Psoas muscle (tissue), 8 donors: ENCODE data around the gene DNAJB2. TPM values are rescaled to one million over a fixed set of nuclear protein-coding genes. Genes with fewer than 3 reads are reported as not detected.

Experiments
- ATAC-seq, 4 donors: fragments of 200-7000 bp; cut with Tn5 transposase; one replicate each; pipeline ENCODE4 v1.9.1; 2020; ENCODE audit warnings: moderate library complexity in 3 of 4, mild to moderate bottlenecking in 2 of 4
- DNase-seq, 2 donors: peaks; one replicate each; pipeline ENCODE4 v3.0.0-alpha.2; 2020
- H3K27ac ChIP-seq: fragments of 200-600 bp; one replicate; pipeline ENCODE4 v1.8.0; 2022
- H3K27me3 ChIP-seq, 3 donors: fragments of 200-600 bp in 1 of 3; one replicate each; pipeline versions ENCODE4 v1.6.1 to v1.8.0; 2013 to 2022; ENCODE audit warnings: low read length in 2 of 3, mild to moderate bottlenecking in 2 of 3, moderate library complexity in 1 of 3; ENCODE audit not compliant: insufficient read depth in 3 of 3
- H3K36me3 ChIP-seq, 2 donors: fragments of 200-600 bp in 1 of 2; one replicate each; pipeline versions ENCODE4 v1.6.1 to v1.8.0; 2013 to 2022; ENCODE audit warnings: low read depth in 1 of 2, mild to moderate bottlenecking in 1 of 2, moderate library complexity in 1 of 2; ENCODE audit not compliant: insufficient read depth in 1 of 2
- H3K4me1 ChIP-seq: fragments of 200-600 bp; one replicate; pipeline ENCODE4 v1.8.0; 2022
- H3K4me3 ChIP-seq: fragments of 200-600 bp; one replicate; pipeline ENCODE4 v1.8.0; 2022; ENCODE audit warnings: mild to moderate bottlenecking
- H3K9me3 ChIP-seq: fragments of 200-600 bp; one replicate; pipeline ENCODE4 v1.8.0; 2022
- CTCF ChIP-seq: fragments of 200-600 bp; IDR thresholded peaks from one replicate; pipeline ENCODE4 v1.8.0; 2022; ENCODE audit warnings: antibody characterized with exemption
- WGBS, 3 donors: extraction: QIAGEN DNeasy Blood & Tissue Kit; methylation state at CpG; one replicate each; pipeline versions ENCODE4 v1.1.6 to v1.1.7; 2013; 5-methylcytosine and 5-hydroxymethylcytosine counted together
- intact Hi-C, 2 donors: fragments of 100-400 bp; cut with DNase I; formaldehyde crosslinking; loops; one replicate each; pipeline versions ENCODE4 v1.11.0 to v1.14.2; 2022
- polyA plus RNA-seq, 3 donors: library from polyadenylated mRNA; stranded (reverse); fragments of 200-250 nt; gene quantifications; one replicate each; pipeline ENCODE4 v1.2.3, GENCODE V29; 2013
- total RNA-seq, 4 donors: library from RNA; stranded (reverse); fragmentation: NEBNext Ultra II Directional in 2 of 4; extraction: Animal tissue kit (Norgen Biotek cat#: 25700) in 2 of 4; gene quantifications; one replicate each; pipeline versions ENCODE4 v1.2.1 to v1.2.4, GENCODE V29; 2021 to 2023
- donor health status: healthy with polysubstance abuse.
- donor health status: DM: no; HTN: no; CAD: no; lungs with moderate emphysema.
- donor health status: Bipolar disorder and iron deficiency.
- donor health status: healthy.
- donor health status: DM: yes; HTN: yes; CAD: no.
- donor health status: DM: no; HTN: no; CAD: no.
- donor health status: DM: no; HTN: no; CAD: no.
- donor health status: DM: yes; HTN: yes; CAD: no.

Gene DNAJB2
- total and polyA plus RNA-seq, 7 donors: 93.1 to 204 (median 105) TPM

- 85 to 88% (median 86%) methylated on average over 17 of the region's 17 CpGs for WGBS, 3 donors
- intact Hi-C loops: loop anchor here in 1 of 2 donors (5.0 kb wide), 1 partner anchor 104 kb away; the partner anchor contains the start of gene DNPEP
These were observed 3.9 kb downstream of the DNAJB2 start for GRCh38 chr2:219282943-219283581.

GRCh38 chr2:219284501-219285372, 5.6 kb downstream of the DNAJB2 start:
- H3K36me3 ChIP-seq: peaks cover 0 to 67% of the 10 kb centered on the region in 2 donors
- TF ChIP-seq CTCF: no peak
- ATAC-seq (no peak), DNase-seq (no peak)
- no peaks in the 10 kb centered on the region for H3K9me3 ChIP-seq
- H3K27me3 ChIP-seq: no peaks in the 10 kb centered on the region
- no peak overlapping the region for H3K27ac ChIP-seq
- no peak overlapping the region for H3K4me3 ChIP-seq
- intact Hi-C loops: loop anchor here in 1 of 2 donors (5.0 kb wide), 1 partner anchor 103 kb away; the partner anchor contains the start of gene DNPEP
- WGBS, 3 donors: 77 to 85% (median 80%) methylated on average over 15 to 16 of the region's 16 CpGs
- peaks cover 15% of the 10 kb centered on the region for H3K4me1 ChIP-seq

More at GRCh38 chr2:219282943-219283581, 3.9 kb downstream of the DNAJB2 start:
- DNase-seq (no peak), ATAC-seq (no peak)
- H3K4me3 ChIP-seq: no peak overlapping the region
- no peak overlapping the region for H3K27ac ChIP-seq
- no peaks in the 10 kb centered on the region for H3K9me3 ChIP-seq
- peaks cover 0 to 67% of the 10 kb centered on the region in 2 donors for H3K36me3 ChIP-seq
- peaks cover 22% of the 10 kb centered on the region for H3K4me1 ChIP-seq
- no peak for TF ChIP-seq CTCF
- no peaks in the 10 kb centered on the region for H3K27me3 ChIP-seq

GRCh38 chr2:219285373-219285735, 6.2 kb downstream of the DNAJB2 start:
- no peak for TF ChIP-seq CTCF
- 77 to 80% (median 79%) methylated on average over 12 of the region's 12 CpGs for WGBS, 3 donors
- no peaks in the 10 kb centered on the region for H3K9me3 ChIP-seq
- H3K4me3 ChIP-seq: no peak overlapping the region
- no peak overlapping the region for H3K27ac ChIP-seq
- H3K4me1 ChIP-seq: peaks cover 11% of the 10 kb centered on the region
- DNase-seq (no peak), ATAC-seq (no peak)
- intact Hi-C loops: no loop called here
- H3K36me3 ChIP-seq: peaks cover 0 to 64% of the 10 kb centered on the region in 2 donors
- H3K27me3 ChIP-seq: no peaks in the 10 kb centered on the region

- no peak for TF ChIP-seq CTCF
- H3K4me3 ChIP-seq: no peak overlapping the region
- no peak overlapping the region for H3K27ac ChIP-seq
- 60 to 64% (median 60%) methylated on average over 16 to 17 of the region's 17 CpGs for WGBS, 3 donors
- DNase-seq (no peak), ATAC-seq (peak; percentile 44 to 76 (median 70))
- H3K27me3 ChIP-seq: no peaks in the 10 kb centered on the region
- no peaks in the 10 kb centered on the region for H3K9me3 ChIP-seq
- intact Hi-C loops: no loop called here
- peaks cover 5% of the 10 kb centered on the region for H3K4me1 ChIP-seq
- H3K36me3 ChIP-seq: peaks cover 0 to 57% of the 10 kb centered on the region in 2 donors
These were observed 6.8 kb downstream of the DNAJB2 start for GRCh38 chr2:219285894-219286425.
